ENCODE data around the gene TTC39C.
"Not testable (repeated sequence)": the region's sequence is repeated elsewhere in the genome, so short reads cannot be mapped to it uniquely, and the experiment has no call there.

TTC39C gene

GRCh38 chr18:24018299-24018886 lies 3.8 kb downstream of the TTC39C start:
- DNase-seq, result no peak

GRCh38 chr18:24019641-24020331 lies 5.2 kb downstream of the TTC39C start:
- no peak for DNase-seq

- DNase-seq, result no peak
Measured at GRCh38 chr18:24021505-24021904, 7.0 kb downstream of the TTC39C start.

GRCh38 chr18:24022161-24022560 lies 7.6 kb downstream of the TTC39C start:
- no peak for DNase-seq

GRCh38 chr18:24023185-24023814 lies 8.7 kb downstream of the TTC39C start:
- DNase-seq, result no peak

GRCh38 chr18:24024425-24024824 lies 9.9 kb downstream of the TTC39C start:
- DNase-seq, result no peak

- DNase-seq, result no peak
Measured at GRCh38 chr18:24026457-24026856, 11.9 kb downstream of the TTC39C start.

- no peak for DNase-seq
Measured at GRCh38 chr18:24027156-24027827, 12.7 kb downstream of the TTC39C start.

- not testable (repeated sequence) for DNase-seq
Measured at GRCh38 chr18:24028946-24029345, 14.4 kb downstream of the TTC39C start.

- no peak for DNase-seq
Measured at GRCh38 chr18:24031318-24031717, 16.8 kb downstream of the TTC39C start.

- no peak for DNase-seq
Measured at GRCh38 chr18:24031916-24032315, 17.4 kb downstream of the TTC39C start.

GRCh38 chr18:24033641-24034412 lies 19.3 kb downstream of the TTC39C start:
- DNase-seq, result no peak

- no peak for DNase-seq
Measured at GRCh38 chr18:24035316-24035715, 20.8 kb downstream of the TTC39C start.

- no peak for DNase-seq
Measured at GRCh38 chr18:24039671-24040070, 25.1 kb downstream of the TTC39C start.

- no peak for DNase-seq
Measured at GRCh38 chr18:24041691-24042090, 27.1 kb downstream of the TTC39C start.

- DNase-seq, result no peak
Measured at GRCh38 chr18:24043403-24043802, 28.8 kb downstream of the TTC39C start.

- DNase-seq, result no peak
Measured at GRCh38 chr18:24048261-24048660, 33.7 kb downstream of the TTC39C start.

- DNase-seq, result no peak
Measured at GRCh38 chr18:24049142-24049541, 34.6 kb downstream of the TTC39C start.

- DNase-seq, result peak; percentile 40
Measured at GRCh38 chr18:24051031-24051947, 36.7 kb downstream of the TTC39C start.

- peak; percentile 62 for DNase-seq
Measured at GRCh38 chr18:24052053-24052452, 37.5 kb downstream of the TTC39C start.

- DNase-seq, result no peak
Measured at GRCh38 chr18:24053211-24053610, 38.7 kb downstream of the TTC39C start.

- no peak for DNase-seq
Measured at GRCh38 chr18:24054130-24054529, 39.6 kb downstream of the TTC39C start.

Measured in SHP77 treated with DMSO at 0.1 percent for 48 hours (cell line).